Esophagus muscularis mucosa (tissue), 2 donors: Measurements from ENCODE around the gene CDH15.

Source experiments
- POLR2A ChIP-seq: fragments of 450-650 bp; IDR thresholded peaks from one replicate; pipeline ENCODE4 v1.6.1; 2017; ENCODE audit warnings: antibody characterized with exemption, moderate library complexity, mild to moderate bottlenecking, low read depth
- POLR2AphosphoS5 ChIP-seq, 2 donors: sonication (generic); formaldehyde crosslinking; IDR thresholded peaks; one replicate each; pipeline ENCODE4 v1.6.1; 2017; ENCODE audit warnings: antibody characterized with exemption in 2 of 2

- TF ChIP-seq POLR2AphosphoS5 (IDR thresholded peaks at IDR 0.05) (no peak), POLR2A (no peak)
Observed at GRCh38 chr16:89221604-89222003, 50.1 kb downstream of the CDH15 start.
